SK-MEL-5 (cell line): ENCODE data around the gene AFAP1L2. TPM values are rescaled to one million over a fixed set of nuclear protein-coding genes. Genes with fewer than 3 reads are reported as not detected.

ENCODE experiments used
- DNase-seq: peaks from one replicate; pipeline ENCODE4 v3.0.0-alpha.2; 2016; ENCODE audit warnings: low read depth, low spot score
- in situ Hi-C: cut with HindIII; loops from 2 replicates; pipeline ENCODE4 v1.10.0; 2016; ENCODE audit warnings: low sequenced_read_pairs, high pct_unique_total_duplicates, low pct_unique_long_range_greater_than_20kb
- total RNA-seq: library from RNA; depleted of rRNA; stranded (reverse); fragments of >200 nt; shearing (Covaris generic); gene quantifications from 2 replicates; pipeline ENCODE4 v1.2.3, GENCODE V29; 2014

AFAP1L2 gene
- total RNA-seq, 1 experiment from 2014 or later, result 1.0 TPM

DNA sequence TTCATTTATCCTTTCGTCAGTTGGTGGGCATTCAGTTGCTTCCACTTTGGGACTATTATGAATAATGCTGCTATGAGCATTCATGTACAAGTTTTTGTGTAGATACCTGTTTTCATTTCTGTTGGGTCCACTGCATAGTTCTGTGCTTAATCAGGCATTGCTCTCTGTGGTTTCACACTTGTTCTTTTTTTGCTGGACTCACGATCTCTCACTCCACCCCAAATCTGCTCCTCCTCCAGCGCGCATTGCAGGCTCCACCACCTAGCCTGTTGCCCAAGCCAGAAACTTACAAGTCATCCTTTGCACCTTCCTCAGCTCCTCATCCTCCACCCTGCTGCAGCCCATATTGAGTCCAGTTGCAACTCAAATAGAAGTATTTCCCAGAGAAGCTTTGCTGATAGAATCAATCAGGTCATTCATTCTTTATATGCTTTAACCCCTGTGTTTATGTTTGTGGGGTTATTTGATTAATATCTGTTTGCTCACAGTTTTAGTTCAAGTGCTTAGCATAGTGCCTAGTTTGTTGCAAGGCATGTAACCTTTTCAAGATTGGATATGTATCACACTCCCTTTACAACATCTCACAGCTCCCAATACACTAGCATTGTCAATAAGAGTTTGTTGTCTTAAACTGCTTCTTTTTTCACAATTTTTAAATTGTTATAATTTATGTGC lies 16.6 kb upstream of the AFAP1L2 start:
- in situ Hi-C loops, result no loop called here
- DNase-seq, result no peak

DNA sequence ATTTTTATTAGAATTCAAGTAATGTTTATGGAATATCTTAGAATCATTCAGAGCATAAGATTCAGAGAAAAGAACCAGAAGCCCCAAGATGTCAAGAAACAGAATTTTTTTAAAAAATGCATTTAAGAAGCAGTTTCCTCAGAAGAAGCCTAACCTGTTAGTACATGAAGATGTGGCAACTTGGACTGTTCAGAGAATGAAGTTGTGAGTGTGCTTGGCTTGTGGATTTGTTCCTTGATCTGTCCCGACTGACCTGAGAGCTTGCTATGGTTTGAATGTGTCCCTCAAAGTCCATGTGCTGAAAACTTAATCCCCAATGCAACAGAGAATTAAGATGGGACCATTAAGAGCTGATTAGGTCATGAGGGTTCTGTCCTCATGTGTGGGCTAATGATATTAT lies 13.8 kb upstream of the AFAP1L2 start:
- in situ Hi-C loops, result no loop called here
- DNase-seq, result no peak

DNA sequence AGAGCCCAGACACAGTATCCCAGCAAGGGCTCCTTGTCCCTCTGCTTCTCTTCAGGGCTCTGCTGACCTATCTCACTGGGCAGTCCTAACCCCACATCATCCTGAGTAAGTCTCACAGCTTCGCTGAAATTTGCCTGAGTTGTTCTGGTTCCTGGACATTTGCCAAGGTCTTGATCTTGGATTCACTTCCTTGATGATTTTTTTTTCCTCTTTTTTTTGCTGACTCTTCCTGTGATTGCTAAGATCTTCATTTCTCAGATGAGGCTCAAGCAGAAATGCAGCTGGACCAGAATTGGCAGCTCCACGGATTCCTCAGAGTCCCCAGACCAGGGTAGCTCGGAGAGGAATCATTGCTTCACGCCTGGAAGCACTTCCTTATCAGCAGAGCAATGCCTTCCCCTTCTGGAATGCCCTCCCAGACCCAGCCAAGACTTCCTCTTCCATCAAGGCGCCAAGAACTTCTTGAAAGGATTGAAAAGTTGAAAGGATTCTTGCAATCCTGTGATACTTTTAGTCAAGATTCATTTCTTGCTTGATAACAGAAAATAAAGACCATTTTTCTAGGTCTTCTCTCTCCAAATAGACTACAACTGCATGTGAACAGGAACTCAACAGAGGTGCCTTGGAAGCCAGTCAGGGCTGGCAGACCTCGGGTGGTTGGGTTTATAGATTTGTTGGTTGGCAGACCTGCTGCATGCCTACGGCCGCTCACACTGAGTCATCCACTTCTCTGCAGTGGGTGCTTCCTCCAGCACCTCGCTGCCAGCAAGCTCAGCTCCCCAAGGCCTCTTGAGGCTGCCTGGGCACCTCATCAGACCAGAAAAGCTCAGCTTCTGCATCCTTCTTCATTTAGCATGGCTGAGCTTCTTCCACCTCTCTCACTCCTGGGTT lies 8.8 kb upstream of the AFAP1L2 start:
- in situ Hi-C loops, result no loop called here
- DNase-seq, result no peak

DNA sequence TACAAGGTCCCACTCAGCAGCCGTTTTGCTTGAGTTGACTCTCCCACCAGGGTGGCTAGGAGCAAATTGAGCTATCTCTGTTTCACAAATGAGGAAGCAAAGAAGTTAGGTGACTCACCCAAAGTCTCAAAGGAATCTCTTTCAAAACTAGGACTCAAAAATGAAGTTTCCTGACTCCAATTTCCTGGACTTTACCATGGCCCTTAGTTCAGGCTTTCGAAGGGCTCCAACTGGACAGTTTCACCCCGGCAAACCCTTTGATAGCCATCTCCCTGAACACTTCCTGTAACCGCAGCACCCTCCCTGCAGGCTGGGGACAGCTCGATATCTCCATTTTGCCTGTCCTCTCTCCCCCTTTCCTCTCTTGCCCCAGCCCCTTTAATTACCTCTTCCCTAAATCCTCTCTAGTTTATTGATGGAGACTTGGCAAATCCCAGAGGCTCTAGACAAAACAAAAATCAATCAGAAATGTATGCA lies 4.7 kb upstream of the AFAP1L2 start:
- in situ Hi-C loops, result no loop called here
- DNase-seq, result no peak

DNA sequence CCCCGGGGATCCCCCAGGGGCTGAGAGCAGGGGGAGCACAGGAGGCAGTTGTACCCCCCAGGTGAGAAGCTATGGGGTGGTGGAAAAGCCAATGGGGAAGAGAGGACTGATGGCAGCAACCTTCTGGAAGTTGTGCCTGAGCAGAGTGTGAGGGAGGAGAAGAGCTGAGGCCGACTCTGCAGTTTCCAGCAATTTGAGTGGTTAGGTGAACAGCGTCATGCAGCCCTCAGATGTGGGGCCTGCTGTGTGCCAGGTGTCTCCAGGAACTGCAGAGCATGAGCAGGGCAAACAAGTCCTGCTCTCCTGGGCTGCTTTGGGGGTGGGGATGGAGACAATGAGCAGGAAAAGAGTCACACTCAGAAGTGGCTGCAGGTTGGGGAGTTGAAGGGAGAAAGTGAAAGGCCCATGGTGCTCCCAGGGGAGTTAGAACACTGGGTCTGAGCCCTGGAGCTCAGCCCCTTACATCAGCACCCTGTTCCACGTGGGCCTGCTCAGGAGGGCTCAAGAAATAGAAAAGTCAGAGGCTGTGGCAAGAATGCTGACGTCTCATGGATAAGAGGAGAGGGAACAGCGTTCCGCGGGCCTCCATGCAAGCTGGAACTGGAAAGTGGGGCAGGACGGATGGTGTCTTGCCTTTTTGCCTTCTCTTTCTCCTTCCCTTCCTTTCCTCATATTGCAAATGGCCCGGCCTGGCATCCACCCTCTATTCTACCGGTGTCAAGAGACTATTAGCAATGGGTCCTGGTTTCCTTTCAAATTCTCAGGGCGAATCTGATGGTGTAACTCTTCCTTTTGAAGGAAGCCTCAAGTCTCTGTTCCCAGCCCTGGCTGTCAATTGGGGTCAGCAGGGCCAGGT lies 4.0 kb upstream of the AFAP1L2 start:
- in situ Hi-C loops, result no loop called here
- DNase-seq, result no peak

DNA sequence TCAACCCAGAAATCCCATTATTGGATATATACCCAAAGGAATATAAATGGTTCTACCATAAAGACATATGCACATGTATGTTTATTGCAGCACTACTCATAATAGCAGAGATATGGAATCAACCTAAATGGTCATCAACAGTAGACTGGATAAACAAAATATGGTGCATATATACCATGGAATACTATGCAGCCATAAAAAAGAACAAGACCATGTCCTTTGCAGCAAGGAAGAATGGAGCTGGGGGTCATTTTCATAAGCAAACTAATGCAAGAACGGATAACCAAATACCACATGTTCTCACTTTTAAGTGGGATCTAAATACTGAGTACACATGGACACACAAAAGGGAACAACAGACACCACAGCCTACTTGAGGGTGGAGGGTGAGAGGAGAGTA lies 2.2 kb upstream of the AFAP1L2 start:
- no peak for DNase-seq
- in situ Hi-C loops, result no loop called here

DNA sequence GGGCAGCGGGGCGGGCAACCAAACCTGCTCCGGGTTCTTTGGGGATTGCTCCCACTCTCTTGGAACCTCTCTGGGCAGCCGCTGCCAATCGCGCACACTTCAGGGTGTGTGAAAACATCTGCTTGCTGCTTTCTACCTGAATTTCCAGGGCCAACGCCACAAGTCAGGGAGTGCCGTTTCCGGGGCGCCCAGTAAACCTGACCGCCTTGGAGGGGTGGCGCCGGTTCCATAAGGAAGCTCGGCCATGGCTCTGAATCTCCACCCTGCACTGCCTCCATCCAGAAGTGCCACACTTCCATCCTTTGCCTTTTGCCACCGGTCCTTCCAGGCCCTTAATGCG lies 679 bp upstream of the AFAP1L2 start:
- in situ Hi-C loops, result no loop called here
- DNase-seq, result no peak

DNA sequence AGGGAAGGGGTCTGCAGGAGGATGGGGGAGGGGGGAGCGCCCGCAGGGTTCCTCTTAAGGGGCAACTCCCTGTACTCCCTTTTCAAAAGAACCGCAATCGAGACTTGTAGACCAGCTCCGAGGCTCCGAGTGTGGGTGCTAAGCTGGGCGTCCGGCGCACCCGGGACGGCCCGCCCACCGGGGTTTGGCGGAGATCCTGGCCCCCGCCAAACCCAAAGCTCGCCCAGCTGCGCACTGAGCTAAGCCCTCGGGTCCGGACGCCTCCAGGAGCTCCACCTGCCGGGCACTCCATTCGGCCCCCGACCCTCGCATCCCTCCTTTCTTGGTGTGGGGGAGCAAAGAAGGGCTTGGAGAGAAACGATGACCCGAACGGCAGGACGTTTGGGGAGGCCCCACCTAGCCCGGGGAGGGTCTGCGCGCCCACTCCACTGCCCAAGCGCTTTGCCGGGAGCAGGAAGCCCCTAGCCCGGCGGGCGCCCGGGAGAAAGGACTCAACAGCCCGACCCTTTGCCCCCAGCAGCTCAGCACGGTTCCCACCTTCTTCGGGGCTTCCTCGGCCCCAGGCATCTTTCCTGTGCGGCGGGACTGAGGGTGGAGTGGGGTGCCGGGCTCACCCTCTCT lies 651 bp downstream of the AFAP1L2 start:
- in situ Hi-C loops, result no loop called here
- no peak for DNase-seq

DNA sequence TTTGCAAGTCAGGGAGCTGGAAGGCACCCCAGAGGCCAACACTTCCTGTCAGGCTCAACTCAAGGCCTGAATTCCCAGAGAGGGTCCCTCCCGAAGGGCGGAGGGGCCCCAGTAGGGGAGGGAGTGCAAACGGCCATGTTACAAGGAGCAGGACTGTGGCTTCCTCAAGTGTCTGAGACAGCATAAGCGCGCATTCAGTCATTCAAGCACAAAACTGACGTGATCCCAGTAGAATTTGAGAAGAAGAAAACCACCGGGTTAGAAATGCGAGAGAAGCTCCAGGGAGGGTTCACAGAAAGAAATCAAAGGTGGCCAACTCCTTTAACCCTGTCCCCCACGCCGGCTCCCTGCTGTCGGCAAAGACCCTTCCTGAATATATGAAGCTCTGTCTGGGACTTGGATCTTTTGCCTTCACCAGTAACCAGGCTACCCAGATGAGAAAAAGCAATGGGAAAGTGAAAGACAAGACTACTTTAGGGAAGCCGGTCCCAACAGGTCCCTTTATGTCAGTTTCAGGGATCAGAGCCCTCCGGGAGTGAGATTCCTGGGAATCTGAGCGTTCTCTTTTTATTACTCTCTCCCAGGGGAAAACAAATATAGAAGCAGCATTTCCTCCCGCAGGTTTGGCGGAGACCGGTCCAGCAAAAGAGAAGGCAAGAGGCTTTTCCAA lies 1.3 kb downstream of the AFAP1L2 start:
- no peak for DNase-seq

DNA sequence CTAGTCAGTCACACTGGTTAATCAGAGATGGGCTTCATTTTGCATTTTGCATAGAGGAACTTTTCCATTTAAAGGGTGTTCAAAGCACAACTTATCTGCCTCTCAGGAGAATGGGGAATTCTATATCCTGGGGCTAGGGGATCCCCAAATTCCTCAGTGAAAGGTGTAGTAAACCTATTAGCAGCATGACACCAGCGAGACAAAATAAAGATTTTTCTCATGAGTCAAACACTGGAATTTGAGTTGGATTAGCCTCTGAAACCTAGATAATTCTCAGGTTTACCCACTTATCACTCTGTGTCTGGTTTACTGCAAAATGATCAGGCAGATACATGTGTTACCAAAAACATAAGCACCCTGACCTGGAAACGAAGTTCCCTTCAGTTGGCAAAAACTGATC lies 2.1 kb downstream of the AFAP1L2 start:
- in situ Hi-C loops, result no loop called here
- no peak for DNase-seq

More for the DNA sequence above, 1.3 kb downstream of the AFAP1L2 start:
- in situ Hi-C loops, result no loop called here

DNA sequence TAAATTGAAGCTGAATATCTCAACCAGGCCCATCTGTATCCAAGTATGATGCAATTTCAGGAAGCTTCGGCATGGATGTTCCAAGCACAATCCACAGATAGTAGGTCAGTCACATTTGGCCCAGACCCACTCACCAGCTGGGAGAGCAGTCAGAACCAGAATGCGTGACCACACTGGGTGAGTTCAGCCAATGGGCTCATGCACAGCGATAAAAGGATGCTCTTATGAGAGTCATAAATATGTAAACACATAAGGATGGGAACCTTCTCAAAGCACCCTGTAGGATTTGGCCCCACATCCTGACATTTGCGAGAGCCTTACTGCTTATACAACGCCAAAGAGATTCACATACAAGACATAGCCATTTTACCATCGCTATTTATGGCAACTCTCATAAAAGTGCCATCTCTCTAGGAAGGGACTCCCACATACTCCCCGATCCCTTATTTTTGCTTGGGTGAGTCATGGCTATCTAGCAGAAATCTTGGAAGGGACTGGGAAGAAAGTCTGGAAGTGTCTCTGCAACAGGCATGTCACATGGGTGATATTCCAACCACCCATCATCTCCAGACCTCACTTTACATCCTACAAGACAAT lies 3.0 kb downstream of the AFAP1L2 start:
- in situ Hi-C loops, result no loop called here
- no peak for DNase-seq

DNA sequence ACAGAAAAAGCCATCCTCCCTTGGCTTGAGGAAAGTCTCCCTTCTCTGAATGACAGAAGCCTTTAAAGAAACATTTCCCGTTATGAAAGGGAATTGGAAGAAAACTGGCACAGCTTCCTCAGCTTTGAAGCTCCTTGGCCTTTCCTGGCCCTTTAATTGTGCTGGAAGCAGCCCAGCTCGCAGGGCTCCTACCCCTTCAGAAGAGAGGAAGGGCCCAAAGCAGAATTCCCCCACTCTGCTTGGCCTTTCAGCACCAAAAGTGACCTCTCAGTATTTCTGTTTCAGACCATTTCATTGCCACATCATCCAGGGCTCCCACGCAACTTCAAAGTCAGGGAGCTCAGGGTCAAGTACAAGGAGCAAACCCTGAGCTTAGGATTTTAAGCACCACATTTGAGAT lies 4.2 kb downstream of the AFAP1L2 start:
- in situ Hi-C loops, result no loop called here
- no peak for DNase-seq

DNA sequence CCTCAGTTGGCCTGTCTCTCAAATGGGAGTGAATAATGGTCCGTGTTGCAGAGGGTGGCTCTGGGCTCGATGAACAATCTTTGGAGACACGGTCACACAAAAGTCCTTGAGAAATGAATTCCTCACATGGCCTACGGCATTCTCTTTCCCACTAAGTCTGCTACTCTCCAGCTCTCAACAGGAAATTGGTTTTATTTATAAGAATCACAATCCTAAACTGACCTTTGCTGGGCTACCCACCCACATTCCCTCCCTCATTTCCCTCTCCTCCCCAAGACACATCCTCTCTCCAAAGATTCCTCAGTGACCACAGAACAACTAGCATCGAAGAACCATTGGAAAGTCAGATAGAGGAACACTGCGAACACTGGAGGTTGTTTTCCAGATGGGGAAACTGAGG lies 4.7 kb downstream of the AFAP1L2 start:
- in situ Hi-C loops, result no loop called here
- no peak for DNase-seq

DNA sequence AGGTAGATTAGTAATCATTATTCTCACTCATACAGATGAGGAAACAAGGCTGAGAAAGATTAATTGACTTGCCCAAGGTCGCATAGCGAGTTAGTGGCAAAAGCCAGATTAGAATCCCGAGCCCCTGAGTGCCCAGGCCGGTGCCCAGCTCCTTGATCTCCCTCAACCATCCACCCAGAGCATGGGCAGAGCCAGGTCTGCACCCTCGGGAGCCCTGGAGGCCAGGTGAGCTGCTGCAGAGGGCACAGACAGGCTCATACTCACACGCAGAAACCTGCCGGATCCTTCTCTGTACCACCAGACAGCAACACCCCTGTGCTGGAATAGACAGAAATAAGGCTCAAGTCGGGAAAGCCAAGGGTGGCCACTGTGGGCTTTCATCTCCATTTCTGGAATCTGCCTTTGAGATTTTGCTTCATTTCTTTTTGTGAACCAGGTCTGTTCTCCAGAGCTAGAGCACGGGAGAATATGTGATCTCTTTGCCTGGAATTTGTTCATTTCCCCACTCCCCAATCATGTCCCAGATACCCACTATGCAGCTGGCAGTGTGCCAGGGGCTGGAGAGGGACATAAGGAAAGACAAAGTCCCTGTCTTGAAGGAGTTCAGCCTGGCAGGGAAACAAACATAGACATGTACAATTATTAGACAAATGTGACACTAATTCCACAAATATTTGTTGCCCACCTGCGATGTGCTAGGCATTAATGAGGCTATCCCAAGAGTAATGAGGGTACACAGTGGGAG lies 5.5 kb downstream of the AFAP1L2 start:
- in situ Hi-C loops, result no loop called here

DNA sequence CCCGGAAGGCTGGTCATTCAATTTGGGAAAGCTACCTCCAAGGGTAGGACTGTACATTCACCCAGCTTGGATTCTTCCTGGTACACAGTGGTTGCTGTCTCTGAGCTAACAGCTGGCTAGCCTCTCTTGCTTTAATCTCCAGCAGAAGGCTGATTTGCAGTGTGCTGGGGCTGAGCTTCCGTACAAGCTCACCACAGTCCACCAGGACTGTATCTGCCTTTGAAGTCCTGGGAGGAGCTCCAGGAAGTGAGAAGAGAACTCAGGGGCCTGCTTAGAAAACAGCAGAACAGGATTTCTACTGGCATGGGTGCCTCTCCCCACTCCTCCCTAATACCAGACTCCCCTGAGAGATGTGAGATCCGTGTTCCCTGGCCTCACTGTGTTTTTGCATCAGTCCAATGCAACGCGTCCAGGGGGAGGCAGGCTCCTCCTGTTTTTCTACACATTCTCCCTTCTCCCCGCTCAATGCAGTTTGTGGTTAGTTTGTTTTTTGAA lies 6.6 kb downstream of the AFAP1L2 start:
- in situ Hi-C loops, result no loop called here
- no peak for DNase-seq

More for the DNA sequence above, 5.5 kb downstream of the AFAP1L2 start:
- no peak for DNase-seq

DNA sequence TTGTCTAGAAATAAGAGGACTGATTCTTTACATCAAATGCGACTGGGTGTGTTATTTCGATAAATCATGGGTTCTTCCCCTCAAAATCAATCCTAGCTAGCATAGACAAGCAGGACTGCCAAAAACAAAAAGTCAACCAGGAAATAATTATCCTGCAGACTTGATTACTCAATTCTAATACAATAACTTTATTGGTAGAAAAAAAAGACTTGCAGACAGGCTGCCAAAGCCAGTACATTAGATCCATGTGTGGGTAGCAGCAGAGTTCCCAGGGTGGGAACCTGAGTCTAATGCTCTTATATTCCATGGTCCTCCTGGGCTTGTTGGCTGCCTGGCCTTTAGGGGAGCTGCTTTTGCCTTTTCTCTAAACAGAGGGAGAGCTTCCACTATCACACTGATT lies 7.8 kb downstream of the AFAP1L2 start:
- DNase-seq, result no peak
- in situ Hi-C loops, result no loop called here
